SK-N-SH (cell line): ENCODE results near the gene SETDB2. TPM values are rescaled to one million over a fixed set of nuclear protein-coding genes. Genes with fewer than 3 reads are reported as not detected.
A peak's percentile ranks its signal among the peaks of the same experiment; 100 is the strongest.

Experiments
- CTCF ChIA-PET: fragments of 300-600, 350-600 bp; formaldehyde crosslinking; extraction: SDS; loops from one replicate; lab custom pipeline; 2021; lab: Yijun Ruan, JAX
- POLR2A ChIA-PET: fragments of 350-600 bp; sonication (Branson Sonifier 250); formaldehyde crosslinking; extraction: SDS; loops from one replicate; lab custom pipeline; 2020; ENCODE audit warnings: antibody characterized with exemption, inconsistent platforms; lab: Yijun Ruan, JAX
- DNase-seq: peaks from one replicate; pipeline ENCODE4 v3.0.0; 2012
- H2AFZ ChIP-seq: fragments of 200-600 bp; sonication (generic); 2 replicates; pipeline ENCODE4 v1.8.1; 2016; ENCODE audit warnings: antibody characterized with exemption, mild to moderate bottlenecking, low read depth
- H3F3A ChIP-seq: fragments of 200-600 bp; sonication (generic); replicated peaks from 2 replicates; pipeline ENCODE3; 2016; ENCODE audit warnings: antibody characterized with exemption, mild to moderate bottlenecking; ENCODE audit not compliant: insufficient read depth
- H3K27ac ChIP-seq, 2 experiments: fragments of 200-500 bp in 1 of 2; fragments of 200-600 bp in 1 of 2; sonication (Bioruptor generic) in 1 of 2; sonication (generic), shearing (Covaris generic) in 1 of 2; 2 replicates each; pipeline versions ENCODE4 v1.5.1 to v1.6.1; 2014 to 2016; ENCODE audit warnings: low read depth in 2 of 2, inconsistent platforms in 1 of 2, low read length in 1 of 2, mild to moderate bottlenecking in 1 of 2, mixed read lengths in 1 of 2
- H3K27me3 ChIP-seq: fragments of 200-600 bp; sonication (generic), shearing (Covaris generic); 2 replicates; pipeline ENCODE4 v1.6.1; 2016; ENCODE audit warnings: mixed run types; ENCODE audit not compliant: insufficient read depth
- H3K36me3 ChIP-seq, 2 experiments: fragments of 200-500 bp in 1 of 2; fragments of 200-600 bp in 1 of 2; sonication (Bioruptor generic) in 1 of 2; sonication (generic) in 1 of 2; replicated peaks in 1 of 2; 2 replicates each; pipeline versions ENCODE3 to v1.5.1; 2014 to 2016; ENCODE audit warnings: low read length in 1 of 2, mild to moderate bottlenecking in 1 of 2; ENCODE audit not compliant: insufficient read depth in 2 of 2, control insufficient read depth in 1 of 2
- H3K4me1 ChIP-seq, 2 experiments: fragments of 200-500 bp in 1 of 2; fragments of 200-600 bp in 1 of 2; sonication (Bioruptor generic) in 1 of 2; sonication (generic), shearing (Covaris generic) in 1 of 2; 2 replicates each; pipeline versions ENCODE4 v1.5.1 to v1.6.1; 2014 to 2016; ENCODE audit warnings: low read depth in 1 of 2, low read length in 1 of 2, mixed run types in 1 of 2; ENCODE audit not compliant: insufficient read depth in 2 of 2, control insufficient read depth in 1 of 2
- H3K4me2 ChIP-seq: fragments of 200-600 bp; sonication (generic), shearing (Covaris generic); 2 replicates; pipeline ENCODE4 v1.6.1; 2017; ENCODE audit warnings: mixed run types
- H3K4me3 ChIP-seq, 2 experiments: fragments of 200-500 bp in 1 of 2; fragments of 200-600 bp in 1 of 2; sonication (Bioruptor generic) in 1 of 2; sonication (generic), shearing (Covaris generic) in 1 of 2; 2 replicates each; pipeline versions ENCODE4 v1.5.1 to v1.8.1; 2014 to 2016; ENCODE audit warnings: low read depth in 2 of 2, inconsistent platforms in 1 of 2, low read length in 1 of 2, mild to moderate bottlenecking in 1 of 2, mixed read lengths in 1 of 2, moderate library complexity in 1 of 2
- H3K79me2 ChIP-seq: fragments of 200-600 bp; sonication (generic); 2 replicates; pipeline ENCODE4 v1.8.1; 2017; ENCODE audit warnings: mild to moderate bottlenecking; ENCODE audit not compliant: insufficient read depth
- H3K9ac ChIP-seq: fragments of 200-600 bp; sonication (generic); 2 replicates; pipeline ENCODE4 v1.6.1; 2017; ENCODE audit warnings: mixed run types
- H3K9me2 ChIP-seq: fragments of 200-600 bp; sonication (generic); 2 replicates; pipeline ENCODE4 v1.6.1; 2017; ENCODE audit warnings: mixed run types
- H3K9me3 ChIP-seq: fragments of 200-600 bp; sonication (generic); 2 replicates; pipeline ENCODE4 v1.6.1; 2017; ENCODE audit warnings: mixed run types, mild to moderate bottlenecking, moderate library complexity
- H4K20me1 ChIP-seq: fragments of 200-600 bp; sonication (generic); 2 replicates; pipeline ENCODE4 v1.6.1; 2017; ENCODE audit warnings: mild to moderate bottlenecking, mixed run types; ENCODE audit not compliant: insufficient read depth
- CHD2 ChIP-seq: fragments of 150-350 bp; IDR thresholded peaks from 2 replicates; pipeline ENCODE4 v1.6.1; 2018; ENCODE audit warnings: low read length; ENCODE audit not compliant: partially characterized antibody
- ELF1 ChIP-seq: IDR thresholded peaks from 2 replicates; pipeline ENCODE4 v1.4.0; 2012
- NFIC ChIP-seq: IDR thresholded peaks from 2 replicates; pipeline ENCODE4 v1.4.0; 2012; ENCODE audit warnings: borderline replicate concordance
- NRF1 ChIP-seq: IDR thresholded peaks from 2 replicates; pipeline ENCODE4 v1.6.1; 2012; ENCODE audit warnings: low read depth, mild to moderate bottlenecking, low read length
- POLR2AphosphoS5 ChIP-seq: IDR thresholded peaks from 2 replicates; pipeline ENCODE4 v1.6.1; 2012; ENCODE audit warnings: low read depth, low read length
- RAD21 ChIP-seq: IDR thresholded peaks from 2 replicates; pipeline ENCODE4 v1.6.1; 2012; ENCODE audit warnings: mild to moderate bottlenecking, low read length
- RCOR1 ChIP-seq: fragments of 150-350 bp; IDR thresholded peaks from 2 replicates; pipeline ENCODE4 v1.6.1; 2017; ENCODE audit warnings: antibody characterized with exemption, low read length
- RFX5 ChIP-seq: IDR thresholded peaks from 2 replicates; pipeline ENCODE4 v1.6.1; 2012; ENCODE audit warnings: mild to moderate bottlenecking, improper control_type of control experiment, low read length
- SMC3 ChIP-seq: IDR thresholded peaks from 2 replicates; pipeline ENCODE4 v1.6.1; 2012; ENCODE audit warnings: low read depth, low read length, improper control_type of control experiment
- TAF1 ChIP-seq: IDR thresholded peaks from 2 replicates; pipeline ENCODE4 v1.6.1; 2012; ENCODE audit warnings: low read depth, mild to moderate bottlenecking, low read length, moderate library complexity, borderline replicate concordance
- USF2 ChIP-seq: fragments of 150-350 bp; IDR thresholded peaks from 2 replicates; pipeline ENCODE4 v1.6.1; 2017; ENCODE audit warnings: antibody characterized with exemption, low read length, low read depth, borderline replicate concordance
- YY1 ChIP-seq: IDR thresholded peaks from 2 replicates; pipeline ENCODE4 v1.4.0; 2012; ENCODE audit warnings: low read depth, mild to moderate bottlenecking
- ZBTB33 ChIP-seq: IDR thresholded peaks from 2 replicates; pipeline ENCODE4 v1.4.0; 2012; ENCODE audit warnings: low read depth, borderline replicate concordance
- WGBS: methylation state at CpG from one replicate; pipeline ENCODE4 v1.1.6; 2017; ENCODE audit warnings: low lambda C conversion rate; 5-methylcytosine and 5-hydroxymethylcytosine counted together
- polyA plus RNA-seq, 3 experiments: library from polyadenylated mRNA; depleted of rRNA; stranded (reverse); fragments of >200 nt; gene quantifications; 2 replicates each; pipeline ENCODE4 v1.2.3, GENCODE V29; 2012

Gene SETDB2
- polyA plus RNA-seq, 1 of the 3 experiments (the other 2 are of a cell fraction): 1.9 TPM

- no peak for TF ChIP-seq ZBTB33
- TF ChIP-seq RCOR1: no peak
- 0 out of 2 replicates have a peak, but pooled peaks have one; percentile 37 for TF ChIP-seq SMC3
These were observed 7.2 kb upstream of the SETDB2 start (continued) for GRCh38 chr13:49436890-49437289.

- no peaks in the 10 kb centered on the region for H3K27me3 ChIP-seq
- no peak overlapping the region for H3K27ac ChIP-seq
- peaks cover 2 to 7% of the 10 kb centered on the region in 2 experiments; a peak in 1 of 4 replicates for H3K4me1 ChIP-seq
- H2AFZ ChIP-seq: no peak overlapping the region
- H3K9me3 ChIP-seq: no peaks in the 10 kb centered on the region
- POLR2A ChIA-PET: no interaction called here
- no peak overlapping the region for H3K4me3 ChIP-seq
- DNase-seq: no peak
- peaks cover 0 to 2% of the 10 kb centered on the region in 2 experiments for H3K36me3 ChIP-seq
- no peaks in the 10 kb centered on the region for H4K20me1 ChIP-seq
- no peak overlapping the region for H3K9ac ChIP-seq
- H3F3A ChIP-seq: peaks cover 5% of the 10 kb centered on the region
- H3K9me2 ChIP-seq: no peaks in the 10 kb centered on the region; the same call in 1 of the 2 replicates
- no peak overlapping the region for H3K4me2 ChIP-seq
- no peak for TF ChIP-seq ELF1
- TF ChIP-seq SMC3: no peak
- no peak for TF ChIP-seq POLR2AphosphoS5
- no peak for TF ChIP-seq RAD21
- TF ChIP-seq USF2: no peak
- no peak for TF ChIP-seq YY1
- TF ChIP-seq NFIC: no peak
- TF ChIP-seq CHD2: no peak
- no peak for TF ChIP-seq TAF1
- TF ChIP-seq RFX5: no peak
- TF ChIP-seq RCOR1: no peak
- TF ChIP-seq ZBTB33: no peak
- no peak for TF ChIP-seq NRF1
- WGBS: 87% methylated on average over 7 of the region's 7 CpGs
- CTCF ChIA-PET: interaction anchor here (0.7 to 2.6 kb wide), 3 partner anchors 137 to 180 kb away, joined by 3 to 14 read pairs (median 3); no protein-coding TSS in a partner anchor
- peaks cover 7% of the 10 kb centered on the region; the same call in 1 of the 2 replicates for H3K79me2 ChIP-seq
These were observed 6.4 kb upstream of the SETDB2 start for GRCh38 chr13:49437705-49438104.
